Endothelial cell of umbilical vein (primary cell): ENCODE results near the gene PRLR. TPM values are rescaled to one million over a fixed set of nuclear protein-coding genes. Genes with fewer than 3 reads are reported as not detected.

ENCODE experiments used
- BruUV-seq: library from RNA; stranded (reverse); fragments of 400-500 nt; replicated peaks from 2 replicates; lab custom pipeline; 2021; lab: Mats Ljungman, UMichigan
- CTCF ChIA-PET: fragments of 300-600, 350-600 bp; sonication (Branson Sonifier 250); formaldehyde crosslinking; loops from one replicate; lab custom pipeline; 2021; ENCODE audit warnings: antibody characterized with exemption, inconsistent platforms; lab: Charles Lee
- POLR2A ChIA-PET: fragments of 300-600, 350-600 bp; sonication (Branson Sonifier 250); formaldehyde crosslinking; loops from one replicate; lab custom pipeline; 2021; ENCODE audit warnings: antibody characterized with exemption, inconsistent platforms; lab: Charles Lee
- DNase-seq: peaks from one replicate; pipeline ENCODE4 v3.0.0-alpha.2; 2011; ENCODE audit warnings: low read depth, low spot score
- FAIRE-seq: peaks from 2 replicates; lab custom pipeline; 2011; peaks lifted over from hg19 to GRCh38; lab: Jason Lieb, UNC
- H2AFZ ChIP-seq: 2 replicates; pipeline ENCODE4 v1.6.0; 2012; ENCODE audit warnings: low read depth, low read length, control low read depth, inconsistent platforms
- H3K27ac ChIP-seq: 2 replicates; pipeline ENCODE4 v1.5.1; 2011; ENCODE audit warnings: low read depth, mild to moderate bottlenecking, control low read depth, low read length, moderate library complexity; ENCODE audit not compliant: insufficient read depth
- H3K27me3 ChIP-seq, 2 experiments: 2 replicates each; pipeline versions ENCODE4 v1.6.0 to v1.6.1; 2011; ENCODE audit warnings: low read length in 2 of 2, mixed read lengths in 1 of 2; ENCODE audit not compliant: control insufficient read depth in 2 of 2, insufficient read depth in 2 of 2
- H3K36me3 ChIP-seq, 2 experiments: 2 replicates in 1 of 2; 3 replicates in 1 of 2; pipeline ENCODE4 v1.5.1; 2011; ENCODE audit warnings: low read length in 2 of 2, mild to moderate bottlenecking in 1 of 2, moderate library complexity in 1 of 2; ENCODE audit not compliant: control insufficient read depth in 2 of 2, insufficient read depth in 2 of 2; ENCODE audit errors: extremely low read depth in 1 of 2
- H3K4me1 ChIP-seq: 3 replicates; pipeline ENCODE4 v1.5.1; 2011; ENCODE audit warnings: mild to moderate bottlenecking, low read length; ENCODE audit not compliant: control insufficient read depth, insufficient read depth; ENCODE audit errors: extremely low read depth
- H3K4me2 ChIP-seq: 2 replicates; pipeline ENCODE4 v1.6.1; 2011; ENCODE audit warnings: low read length, control low read depth, mixed read lengths; ENCODE audit not compliant: insufficient read depth
- H3K4me3 ChIP-seq, 3 experiments: fragments of 200-600 bp in 1 of 3; sonication (generic), shearing (Covaris generic) in 1 of 3; replicated peaks in 1 of 3; 2 replicates each; pipeline ENCODE4 v1.5.1; 2011 to 2016; ENCODE audit warnings: control low read depth in 3 of 3, low read length in 3 of 3, mild to moderate bottlenecking in 2 of 3, inconsistent platforms in 1 of 3, low read depth in 1 of 3, moderate library complexity in 1 of 3; ENCODE audit not compliant: insufficient read depth in 1 of 3
- H3K79me2 ChIP-seq: 2 replicates; pipeline ENCODE4 v1.6.0; 2012; ENCODE audit warnings: low read length, inconsistent platforms; ENCODE audit not compliant: control insufficient read depth, insufficient read depth
- H3K9ac ChIP-seq: replicated peaks from 2 replicates; pipeline ENCODE3; 2011; ENCODE audit warnings: low read length, control low read depth; ENCODE audit not compliant: insufficient read depth; ENCODE audit errors: extremely low read depth
- H3K9me1 ChIP-seq: replicated peaks from 3 replicates; pipeline ENCODE4 v1.6.0; 2011; ENCODE audit warnings: mild to moderate bottlenecking, low read length; ENCODE audit not compliant: control insufficient read depth, insufficient read depth; ENCODE audit errors: extremely low read depth
- H3K9me3 ChIP-seq: replicated peaks from 2 replicates; pipeline ENCODE4 v1.5.1; 2012; ENCODE audit warnings: low read length, inconsistent platforms; ENCODE audit not compliant: control insufficient read depth, insufficient read depth
- H4K20me1 ChIP-seq: replicated peaks from 2 replicates; pipeline ENCODE3; 2011; ENCODE audit warnings: mild to moderate bottlenecking, low read length; ENCODE audit not compliant: control insufficient read depth, insufficient read depth; ENCODE audit errors: extremely low read depth
- EZH2 ChIP-seq: IDR thresholded peaks from 2 replicates; pipeline ENCODE4 v1.6.1; 2012; ENCODE audit warnings: borderline replicate concordance, low read depth, mild to moderate bottlenecking, moderate library complexity, low read length, inconsistent platforms; ENCODE audit not compliant: severe bottlenecking
- FOS ChIP-seq: IDR thresholded peaks from 2 replicates; pipeline ENCODE4 v1.6.1; 2011; ENCODE audit warnings: mild to moderate bottlenecking, low read length, moderate library complexity, borderline replicate concordance; ENCODE audit not compliant: insufficient read depth
- GATA2 ChIP-seq: IDR thresholded peaks from 2 replicates; pipeline ENCODE4 v1.7.0; 2011; ENCODE audit warnings: low read depth, mild to moderate bottlenecking, moderate library complexity, mixed read lengths, low read length; ENCODE audit not compliant: insufficient read length, insufficient read depth
- JUN ChIP-seq: IDR thresholded peaks from 2 replicates; pipeline ENCODE4 v1.6.1; 2011; ENCODE audit warnings: borderline replicate concordance, low read depth; ENCODE audit not compliant: insufficient read length, insufficient read depth
- MYC ChIP-seq: IDR thresholded peaks from one replicate; pipeline ENCODE4 v1.6.1; 2011; ENCODE audit warnings: mild to moderate bottlenecking, low read depth, low read length
- POLR2A ChIP-seq: IDR thresholded peaks from 2 replicates; pipeline ENCODE4 v1.6.1; 2012; ENCODE audit warnings: low read depth, mild to moderate bottlenecking, control low read depth, low read length
- POLR2AphosphoS5 ChIP-seq: IDR thresholded peaks from 2 replicates; pipeline ENCODE4 v1.6.1; 2012; ENCODE audit warnings: low read depth, mild to moderate bottlenecking, control low read depth, low read length, moderate library complexity; ENCODE audit not compliant: insufficient read depth
- dilution Hi-C: fragments of 300-500 bp; cut with MboI; formaldehyde crosslinking; loops from one replicate; pipeline ENCODE4 v1.15.0; 2019; ENCODE audit warnings: low sequenced_read_pairs; ENCODE audit not compliant: extremely low pct_ligation_motif_present
- intact Hi-C: fragments of 100-400 bp; cut with micrococcal nuclease; formaldehyde crosslinking; loops from one replicate; pipeline ENCODE4 v1.10.0; 2022
- polyA plus RNA-seq, 4 experiments: library from polyadenylated mRNA; depleted of rRNA in 3 of 4; stranded (reverse) in 3 of 4; unstranded in 1 of 4; fragments of >200 nt; gene quantifications; 2 replicates each; pipeline versions ENCODE4 v1.2.1 to v1.2.3, GENCODE V29; 2011 to 2012; ENCODE audit warnings: missing spikeins in 1 of 4
- total RNA-seq: library from RNA; stranded (reverse); gene quantifications from 2 replicates; pipeline ENCODE4 v1.2.3, GENCODE V29; 2021
- TF ChIP-seq, protein P1 (sequence below): IDR thresholded peaks from 2 replicates; pipeline ENCODE4 v1.6.1; 2011; ENCODE audit not compliant: insufficient read depth, insufficient read length
- TF ChIP-seq, protein P2 (sequence below), 2 donors: IDR thresholded peaks; 1 replicate in 1 of 2; 2 replicates in 1 of 2; pipeline ENCODE4 v1.5.1; 2011; ENCODE audit warnings: low read length in 2 of 2, mild to moderate bottlenecking in 2 of 2, moderate library complexity in 2 of 2, control low read depth in 1 of 2, inconsistent platforms in 1 of 2, low read depth in 1 of 2; ENCODE audit not compliant: insufficient read depth in 1 of 2; ENCODE audit errors: extremely low read depth in 1 of 2

The PRLR gene
- total and polyA plus RNA-seq, 2 donors (not counting 3 experiments of a cell fraction or from before 2014, with no cell fraction given) = not detected

- H3K27me3 ChIP-seq = peaks cover 21 to 28% of the 10 kb centered on the region in 2 experiments
- H3K4me1 ChIP-seq = no peaks in the 10 kb centered on the region
- BruUV-seq = no TSS peak
- intact Hi-C loops (no loop called here), dilution Hi-C loops (no loop called here)
- no peaks in the 10 kb centered on the region for H3K79me2 ChIP-seq
- no peak overlapping the region for H3K4me3 ChIP-seq
- POLR2A ChIA-PET = no interaction called here
- H3K9me3 ChIP-seq = no peaks in the 10 kb centered on the region
- H3K9ac ChIP-seq = no peak overlapping the region
- CTCF ChIA-PET = interaction anchor here (0.7 kb wide), 1 partner anchor 9 kb away, joined by 3 read pairs; no protein-coding TSS in a partner anchor
- FAIRE-seq (no peak), DNase-seq (no peak)
- H3K36me3 ChIP-seq = no peaks in the 10 kb centered on the region
- no peak overlapping the region for H3K4me2 ChIP-seq
- no peaks in the 10 kb centered on the region for H4K20me1 ChIP-seq
- TF ChIP-seq EZH2 = no peak
- no peak for TF ChIP-seq JUN
- TF ChIP-seq, protein P1, sequence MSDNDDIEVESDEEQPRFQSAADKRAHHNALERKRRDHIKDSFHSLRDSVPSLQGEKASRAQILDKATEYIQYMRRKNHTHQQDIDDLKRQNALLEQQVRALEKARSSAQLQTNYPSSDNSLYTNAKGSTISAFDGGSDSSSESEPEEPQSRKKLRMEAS = no peak
- TF ChIP-seq MYC = no peak
- TF ChIP-seq POLR2A = no peak
- TF ChIP-seq, protein P2, sequence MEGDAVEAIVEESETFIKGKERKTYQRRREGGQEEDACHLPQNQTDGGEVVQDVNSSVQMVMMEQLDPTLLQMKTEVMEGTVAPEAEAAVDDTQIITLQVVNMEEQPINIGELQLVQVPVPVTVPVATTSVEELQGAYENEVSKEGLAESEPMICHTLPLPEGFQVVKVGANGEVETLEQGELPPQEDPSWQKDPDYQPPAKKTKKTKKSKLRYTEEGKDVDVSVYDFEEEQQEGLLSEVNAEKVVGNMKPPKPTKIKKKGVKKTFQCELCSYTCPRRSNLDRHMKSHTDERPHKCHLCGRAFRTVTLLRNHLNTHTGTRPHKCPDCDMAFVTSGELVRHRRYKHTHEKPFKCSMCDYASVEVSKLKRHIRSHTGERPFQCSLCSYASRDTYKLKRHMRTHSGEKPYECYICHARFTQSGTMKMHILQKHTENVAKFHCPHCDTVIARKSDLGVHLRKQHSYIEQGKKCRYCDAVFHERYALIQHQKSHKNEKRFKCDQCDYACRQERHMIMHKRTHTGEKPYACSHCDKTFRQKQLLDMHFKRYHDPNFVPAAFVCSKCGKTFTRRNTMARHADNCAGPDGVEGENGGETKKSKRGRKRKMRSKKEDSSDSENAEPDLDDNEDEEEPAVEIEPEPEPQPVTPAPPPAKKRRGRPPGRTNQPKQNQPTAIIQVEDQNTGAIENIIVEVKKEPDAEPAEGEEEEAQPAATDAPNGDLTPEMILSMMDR (IDR thresholded peaks at IDR 0.05; ENCODE audit: extremely low read depth in 1 of 2, insufficient read depth in 1 of 2, low read depth in 1 of 2, low read length in 2 of 2) = no peak
- no peak for TF ChIP-seq GATA2
- TF ChIP-seq FOS = no peak
- TF ChIP-seq POLR2AphosphoS5 = no peak
- H2AFZ ChIP-seq = no peak overlapping the region
- H3K27ac ChIP-seq = no peak overlapping the region
- no peaks in the 10 kb centered on the region for H3K9me1 ChIP-seq
Measured at GRCh38 chr5:35233121-35233520, 2.8 kb upstream of the PRLR start.
